ENCODE data around the gene AGBL4.

DNA sequence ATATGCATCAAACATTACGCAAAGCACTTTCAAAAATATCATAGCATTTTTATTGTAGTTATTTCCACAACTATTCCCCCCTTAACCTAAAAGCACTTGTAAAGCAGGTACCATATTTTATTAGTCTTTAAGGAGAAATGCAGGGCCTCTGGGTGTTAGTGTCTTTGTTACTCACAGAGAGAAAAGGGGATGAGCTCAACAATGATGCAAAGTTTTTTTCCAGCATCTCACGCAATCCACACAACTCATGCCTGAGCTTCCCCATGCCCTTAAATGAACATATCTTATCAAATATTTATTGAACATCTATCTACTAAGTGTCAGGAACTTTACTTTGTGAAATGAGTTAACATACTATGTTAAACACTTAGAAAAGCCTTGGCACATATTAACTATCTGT is 1297.6 kb downstream of the AGBL4 start:
- no peak for TF ChIP-seq POLR2A (IDR thresholded peaks at IDR 0.05; ENCODE audit: low read depth)
- TF ChIP-seq, protein P1, sequence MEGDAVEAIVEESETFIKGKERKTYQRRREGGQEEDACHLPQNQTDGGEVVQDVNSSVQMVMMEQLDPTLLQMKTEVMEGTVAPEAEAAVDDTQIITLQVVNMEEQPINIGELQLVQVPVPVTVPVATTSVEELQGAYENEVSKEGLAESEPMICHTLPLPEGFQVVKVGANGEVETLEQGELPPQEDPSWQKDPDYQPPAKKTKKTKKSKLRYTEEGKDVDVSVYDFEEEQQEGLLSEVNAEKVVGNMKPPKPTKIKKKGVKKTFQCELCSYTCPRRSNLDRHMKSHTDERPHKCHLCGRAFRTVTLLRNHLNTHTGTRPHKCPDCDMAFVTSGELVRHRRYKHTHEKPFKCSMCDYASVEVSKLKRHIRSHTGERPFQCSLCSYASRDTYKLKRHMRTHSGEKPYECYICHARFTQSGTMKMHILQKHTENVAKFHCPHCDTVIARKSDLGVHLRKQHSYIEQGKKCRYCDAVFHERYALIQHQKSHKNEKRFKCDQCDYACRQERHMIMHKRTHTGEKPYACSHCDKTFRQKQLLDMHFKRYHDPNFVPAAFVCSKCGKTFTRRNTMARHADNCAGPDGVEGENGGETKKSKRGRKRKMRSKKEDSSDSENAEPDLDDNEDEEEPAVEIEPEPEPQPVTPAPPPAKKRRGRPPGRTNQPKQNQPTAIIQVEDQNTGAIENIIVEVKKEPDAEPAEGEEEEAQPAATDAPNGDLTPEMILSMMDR (IDR thresholded peaks at IDR 0.05) = no peak
- no peak for TF ChIP-seq POLR2AphosphoS5 (IDR thresholded peaks at IDR 0.05)
